ENCODE results near the gene CDC42EP3. TPM values are rescaled to one million over a fixed set of nuclear protein-coding genes. Genes with fewer than 3 reads are reported as not detected.

Gene CDC42EP3
- total and polyA plus RNA-seq, 8 donors, result 3.5 to 11.9 (median 6.4) TPM

GRCh38 chr2:37707393-37707792 lies 36.0 kb upstream of the CDC42EP3 start:
- Histone ChIP-seq H3K27me3 (no peaks in the 10 kb centered on the region), H3K9me3 (no peaks in the 10 kb centered on the region), H3K4me1 (no peaks in the 10 kb centered on the region), H3K27ac (no peak overlapping the region), H3K4me3 (no peak overlapping the region), H3K36me3 (no peaks in the 10 kb centered on the region)
- no peak for TF ChIP-seq CTCF (IDR thresholded peaks at IDR 0.05)
- intact Hi-C loops (cut with DNase I), result no loop called here
- ATAC-seq (no peak), DNase-seq (no peak), FAIRE-seq (no peak)
- 98 to 100% methylated on average over 1 of the region's 1 CpG for WGBS, 2 donors

GRCh38 chr2:37706334-37707183 lies 35.1 kb upstream of the CDC42EP3 start:
- TF ChIP-seq CTCF (IDR thresholded peaks at IDR 0.05), result no peak
- Histone ChIP-seq H3K27ac (no peak overlapping the region), H3K4me1 (no peaks in the 10 kb centered on the region), H3K4me3 (no peak overlapping the region), H3K27me3 (no peaks in the 10 kb centered on the region), H3K36me3 (no peaks in the 10 kb centered on the region), H3K9me3 (no peaks in the 10 kb centered on the region)
- no peak for FAIRE-seq
- 65 to 78% methylated on average over 4 of the region's 4 CpGs for WGBS, 2 donors
- intact Hi-C loops (cut with DNase I), result no loop called here
- ATAC-seq, result no peak
- no peak for DNase-seq

GRCh38 chr2:37705191-37705590 lies 33.7 kb upstream of the CDC42EP3 start:
- H3K4me1 ChIP-seq, result no peaks in the 10 kb centered on the region
- no peak for FAIRE-seq
- H3K4me3 ChIP-seq, result no peak overlapping the region
- no peaks in the 10 kb centered on the region for H3K27me3 ChIP-seq
- WGBS, 2 donors, result 75 to 85% methylated on average over 2 of the region's 2 CpGs
- TF ChIP-seq CTCF (IDR thresholded peaks at IDR 0.05), result no peak
- intact Hi-C loops (cut with DNase I), result no loop called here
- no peak for ATAC-seq
- H3K27ac ChIP-seq, result no peak overlapping the region
- DNase-seq, result no peak
- no peaks in the 10 kb centered on the region for H3K9me3 ChIP-seq
- H3K36me3 ChIP-seq, result no peaks in the 10 kb centered on the region

- no peaks in the 10 kb centered on the region for H3K9me3 ChIP-seq
- 91 to 97% methylated on average over 2 of the region's 2 CpGs for whole genome bisulfite sequencing, 2 donors
- no peaks in the 10 kb centered on the region for H3K36me3 ChIP-seq
- H3K27me3 ChIP-seq, result no peaks in the 10 kb centered on the region
- no peak for TF ChIP-seq CTCF (IDR thresholded peaks at IDR 0.05)
- ATAC-seq, result no peak
- FAIRE-seq, result no peak
- no peaks in the 10 kb centered on the region for H3K4me1 ChIP-seq
- intact Hi-C loops (cut with DNase I), result no loop called here
- DNase-seq, result no peak
- H3K4me3 ChIP-seq, result no peak overlapping the region
- no peak overlapping the region for H3K27ac ChIP-seq
Observed at GRCh38 chr2:37698931-37699481, 27.6 kb upstream of the CDC42EP3 start.

- no peak for TF ChIP-seq CTCF (IDR thresholded peaks at IDR 0.05)
- no peak for DNase-seq
Observed at GRCh38 chr2:37695336-37695735, 23.9 kb upstream of the CDC42EP3 start.

More at GRCh38 chr2:37695336-37695735, 23.9 kb upstream of the CDC42EP3 start:
- H3K4me3 ChIP-seq, result no peak overlapping the region
- WGBS, 2 donors, result 86 to 93% methylated on average over 4 of the region's 4 CpGs
- FAIRE-seq (no peak), ATAC-seq (no peak)
- no peak overlapping the region for H3K27ac ChIP-seq
- H3K36me3 ChIP-seq, result no peaks in the 10 kb centered on the region
- no peaks in the 10 kb centered on the region for H3K27me3 ChIP-seq
- H3K9me3 ChIP-seq, result no peaks in the 10 kb centered on the region
- intact Hi-C loops (cut with DNase I), result no loop called here
- H3K4me1 ChIP-seq, result no peaks in the 10 kb centered on the region

All from pancreas (tissue), 10 donors.